GM23248 (cell line): ENCODE data around the gene CFAP299. TPM values are rescaled to one million over a fixed set of nuclear protein-coding genes. Genes with fewer than 3 reads are reported as not detected.

ENCODE experiments used
- DNase-seq: peaks from one replicate; pipeline ENCODE4 v3.0.0-alpha.2; 2015
- H2AFZ ChIP-seq: fragments of 200-600 bp; sonication (generic); 2 replicates; pipeline ENCODE4 v1.6.1; 2016; ENCODE audit warnings: antibody characterized with exemption
- H3F3A ChIP-seq: fragments of 200-600 bp; sonication (generic); 2 replicates; pipeline ENCODE4 v1.6.1; 2016; ENCODE audit warnings: mild to moderate bottlenecking, antibody characterized with exemption, mixed run types; ENCODE audit not compliant: insufficient read depth
- H3K27ac ChIP-seq: fragments of 200-600 bp; sonication (generic); 2 replicates; pipeline ENCODE4 v1.5.1; 2016; ENCODE audit warnings: mild to moderate bottlenecking
- H3K27me3 ChIP-seq: fragments of 200-600 bp; sonication (generic); replicated peaks from 2 replicates; pipeline ENCODE4 v1.6.1; 2016; ENCODE audit warnings: mild to moderate bottlenecking; ENCODE audit not compliant: insufficient read depth
- H3K36me3 ChIP-seq: fragments of 200-600 bp; sonication (generic); 2 replicates; pipeline ENCODE4 v1.6.1; 2016; ENCODE audit warnings: low read depth, mild to moderate bottlenecking
- H3K4me1 ChIP-seq: fragments of 200-600 bp; sonication (generic); 2 replicates; pipeline ENCODE4 v1.6.1; 2016; ENCODE audit warnings: mild to moderate bottlenecking; ENCODE audit not compliant: insufficient read depth
- H3K4me2 ChIP-seq: fragments of 200-600 bp; sonication (generic); one replicate; pipeline ENCODE4 v1.6.1; 2016; ENCODE audit warnings: mild to moderate bottlenecking; ENCODE audit not compliant: unreplicated experiment
- H3K4me3 ChIP-seq: fragments of 200-600 bp; sonication (generic); 2 replicates; pipeline ENCODE4 v1.5.1; 2016; ENCODE audit warnings: mild to moderate bottlenecking
- H3K79me2 ChIP-seq: fragments of 200-600 bp; sonication (generic); 2 replicates; pipeline ENCODE4 v1.6.1; 2016; ENCODE audit warnings: mild to moderate bottlenecking; ENCODE audit not compliant: insufficient read depth
- H3K9ac ChIP-seq: fragments of 200-600 bp; sonication (generic); 2 replicates; pipeline ENCODE4 v1.6.1; 2016; ENCODE audit warnings: mild to moderate bottlenecking
- H3K9me2 ChIP-seq: fragments of 200-600 bp; sonication (generic); 2 replicates; pipeline ENCODE4 v1.6.1; 2016; ENCODE audit warnings: mixed run types, mild to moderate bottlenecking, moderate library complexity; ENCODE audit not compliant: insufficient read depth
- H3K9me3 ChIP-seq: fragments of 200-600 bp; sonication (generic); one replicate; pipeline ENCODE4 v1.6.1; 2017; ENCODE audit warnings: low read depth
- H4K20me1 ChIP-seq: fragments of 200-600 bp; sonication (generic); 2 replicates; pipeline ENCODE4 v1.6.0; 2016; ENCODE audit not compliant: insufficient read depth
- EZH2 ChIP-seq: fragments of 200-600 bp; sonication (generic); IDR thresholded peaks from 2 replicates; pipeline ENCODE4 v1.6.1; 2018; ENCODE audit warnings: antibody characterized with exemption, mild to moderate bottlenecking; ENCODE audit not compliant: insufficient read depth, poor library complexity, severe bottlenecking
- EZH2phosphoT487 ChIP-seq: fragments of 200-600 bp; sonication (generic); IDR thresholded peaks from 2 replicates; pipeline ENCODE4 v1.6.1; 2018; ENCODE audit warnings: antibody characterized with exemption, moderate library complexity, mild to moderate bottlenecking, low read depth; ENCODE audit not compliant: insufficient read depth
- WGBS, 2 experiments: methylation state at CpG; one replicate each; pipeline ENCODE4 v1.1.6; 2015 to 2017; ENCODE audit warnings: low lambda C conversion rate in 2 of 2, low coverage in 1 of 2; ENCODE audit errors: missing lambda C conversion rate in 2 of 2; 5-methylcytosine and 5-hydroxymethylcytosine counted together
- in situ Hi-C: fragments of 300-500 bp; cut with MboI; formaldehyde crosslinking; loops from 2 replicates; pipeline ENCODE4 v1.15.0; 2020
- polyA plus RNA-seq: library from polyadenylated mRNA; unstranded; fragments of >200 nt; fragmentation: Nextera tagmentation; extraction: Ambion mirVana; gene quantifications from 2 replicates; pipeline ENCODE4 v1.2.1, GENCODE V29; 2016
- total RNA-seq: library from RNA; depleted of rRNA; stranded (reverse); fragments of >200 nt; shearing (Covaris generic); gene quantifications from 2 replicates; pipeline ENCODE4 v1.2.3, GENCODE V29; 2014

Gene CFAP299
- total and polyA plus RNA-seq, 2 experiments from 2014 or later: 1.0 to 1.1 TPM

- H3K4me3 ChIP-seq: no peak overlapping the region
- TF ChIP-seq EZH2: no peak
- TF ChIP-seq EZH2phosphoT487: no peak
- H3K36me3 ChIP-seq: no peaks in the 10 kb centered on the region
- H3K27ac ChIP-seq: no peak overlapping the region
- H3K79me2 ChIP-seq: no peaks in the 10 kb centered on the region
- H3K9ac ChIP-seq: no peak overlapping the region
- H4K20me1 ChIP-seq: no peaks in the 10 kb centered on the region
- 80 to 82% methylated on average over 3 of the region's 3 CpGs for WGBS, 2 experiments
- no peak for DNase-seq
- H3K9me2 ChIP-seq: no peaks in the 10 kb centered on the region
- in situ Hi-C loops: no loop called here
- H3F3A ChIP-seq: no peaks in the 10 kb centered on the region
- no peak overlapping the region for H2AFZ ChIP-seq
- H3K4me2 ChIP-seq: no peak overlapping the region
- peaks cover 7% of the 10 kb centered on the region; the same call in 1 of the 2 replicates for H3K4me1 ChIP-seq
- no peaks in the 10 kb centered on the region for H3K27me3 ChIP-seq
- H3K9me3 ChIP-seq: no peaks in the 10 kb centered on the region
Measured at GRCh38 chr4:80916770-80917169, 581.2 kb downstream of the CFAP299 start.

GRCh38 chr4:80918004-80918403 is 582.5 kb downstream of the CFAP299 start:
- H3K4me1 ChIP-seq: peaks cover 7% of the 10 kb centered on the region; the same call in 1 of the 2 replicates
- in situ Hi-C loops: no loop called here
- peak; percentile 71 for DNase-seq

GRCh38 chr4:80921441-80921840 is 585.9 kb downstream of the CFAP299 start:
- no peak for DNase-seq
- Histone ChIP-seq H3K79me2 (no peaks in the 10 kb centered on the region), H4K20me1 (no peaks in the 10 kb centered on the region), H3K9me3 (no peaks in the 10 kb centered on the region), H3K36me3 (no peaks in the 10 kb centered on the region), H3K4me2 (no peak overlapping the region), H3K4me1 (peaks cover 7% of the 10 kb centered on the region; the same call in 1 of the 2 replicates), H3K27ac (no peak overlapping the region), H3K9me2 (no peaks in the 10 kb centered on the region), H3F3A (no peaks in the 10 kb centered on the region), H3K4me3 (no peak overlapping the region), H3K27me3 (no peaks in the 10 kb centered on the region), H2AFZ (no peak overlapping the region), H3K9ac (no peak overlapping the region)
- in situ Hi-C loops: no loop called here
- 93 to 97% methylated on average over 2 of the region's 2 CpGs for WGBS, 2 experiments
- TF ChIP-seq EZH2phosphoT487: no peak
- TF ChIP-seq EZH2: no peak

More at GRCh38 chr4:80918004-80918403, 582.5 kb downstream of the CFAP299 start:
- no peak overlapping the region for H3K27ac ChIP-seq
- no peaks in the 10 kb centered on the region for H3K36me3 ChIP-seq
- H4K20me1 ChIP-seq: no peaks in the 10 kb centered on the region
- H3K4me2 ChIP-seq: no peak overlapping the region
- H3K79me2 ChIP-seq: no peaks in the 10 kb centered on the region
- H2AFZ ChIP-seq: no peak overlapping the region
- no peaks in the 10 kb centered on the region for H3K9me2 ChIP-seq
- TF ChIP-seq EZH2phosphoT487: no peak
- TF ChIP-seq EZH2: no peak
- no peaks in the 10 kb centered on the region for H3K9me3 ChIP-seq
- no peaks in the 10 kb centered on the region for H3K27me3 ChIP-seq
- no peak overlapping the region for H3K4me3 ChIP-seq
- H3F3A ChIP-seq: no peaks in the 10 kb centered on the region
- no peak overlapping the region for H3K9ac ChIP-seq

- in situ Hi-C loops: no loop called here
- H4K20me1 ChIP-seq: no peaks in the 10 kb centered on the region
Measured at GRCh38 chr4:80922941-80923340, 587.4 kb downstream of the CFAP299 start.

GRCh38 chr4:80925293-80925692 is 589.8 kb downstream of the CFAP299 start:
- H3K36me3 ChIP-seq: no peaks in the 10 kb centered on the region
- H2AFZ ChIP-seq: no peak overlapping the region
- in situ Hi-C loops: no loop called here
- no peak overlapping the region for H3K9ac ChIP-seq
- H3K4me2 ChIP-seq: no peak overlapping the region
- TF ChIP-seq EZH2phosphoT487: no peak
- TF ChIP-seq EZH2: no peak
- no peaks in the 10 kb centered on the region for H4K20me1 ChIP-seq
- no peaks in the 10 kb centered on the region for H3K4me1 ChIP-seq
- H3K79me2 ChIP-seq: no peaks in the 10 kb centered on the region
- H3K9me3 ChIP-seq: no peaks in the 10 kb centered on the region
- DNase-seq: no peak
- 93 to 97% methylated on average over 1 of the region's 1 CpG for WGBS, 2 experiments
- no peaks in the 10 kb centered on the region for H3F3A ChIP-seq
- H3K4me3 ChIP-seq: no peak overlapping the region
- H3K9me2 ChIP-seq: no peaks in the 10 kb centered on the region
- H3K27me3 ChIP-seq: no peaks in the 10 kb centered on the region
- no peak overlapping the region for H3K27ac ChIP-seq

More at GRCh38 chr4:80922941-80923340, 587.4 kb downstream of the CFAP299 start:
- Histone ChIP-seq H3F3A (no peaks in the 10 kb centered on the region), H3K27ac (no peak overlapping the region), H3K9ac (no peak overlapping the region), H3K4me1 (peaks cover under 1% of the 10 kb centered on the region; the same call in 1 of the 2 replicates), H3K36me3 (no peaks in the 10 kb centered on the region), H3K9me2 (no peaks in the 10 kb centered on the region), H2AFZ (no peak overlapping the region), H3K27me3 (no peaks in the 10 kb centered on the region), H3K4me3 (no peak overlapping the region), H3K4me2 (no peak overlapping the region), H3K9me3 (no peaks in the 10 kb centered on the region), H3K79me2 (no peaks in the 10 kb centered on the region)
- DNase-seq: no peak
- WGBS, 2 experiments: 94 to 96% methylated on average over 2 of the region's 2 CpGs
- no peak for TF ChIP-seq EZH2
- TF ChIP-seq EZH2phosphoT487: no peak
